Glomerular visceral epithelial cell (primary cell): ENCODE results near the gene NMNAT3.

Experiments used
- DNase-seq: peaks from one replicate; pipeline ENCODE4 v3.0.0-alpha.2; 2016; ENCODE audit errors: extremely low spot score

The NMNAT3 gene

DNA sequence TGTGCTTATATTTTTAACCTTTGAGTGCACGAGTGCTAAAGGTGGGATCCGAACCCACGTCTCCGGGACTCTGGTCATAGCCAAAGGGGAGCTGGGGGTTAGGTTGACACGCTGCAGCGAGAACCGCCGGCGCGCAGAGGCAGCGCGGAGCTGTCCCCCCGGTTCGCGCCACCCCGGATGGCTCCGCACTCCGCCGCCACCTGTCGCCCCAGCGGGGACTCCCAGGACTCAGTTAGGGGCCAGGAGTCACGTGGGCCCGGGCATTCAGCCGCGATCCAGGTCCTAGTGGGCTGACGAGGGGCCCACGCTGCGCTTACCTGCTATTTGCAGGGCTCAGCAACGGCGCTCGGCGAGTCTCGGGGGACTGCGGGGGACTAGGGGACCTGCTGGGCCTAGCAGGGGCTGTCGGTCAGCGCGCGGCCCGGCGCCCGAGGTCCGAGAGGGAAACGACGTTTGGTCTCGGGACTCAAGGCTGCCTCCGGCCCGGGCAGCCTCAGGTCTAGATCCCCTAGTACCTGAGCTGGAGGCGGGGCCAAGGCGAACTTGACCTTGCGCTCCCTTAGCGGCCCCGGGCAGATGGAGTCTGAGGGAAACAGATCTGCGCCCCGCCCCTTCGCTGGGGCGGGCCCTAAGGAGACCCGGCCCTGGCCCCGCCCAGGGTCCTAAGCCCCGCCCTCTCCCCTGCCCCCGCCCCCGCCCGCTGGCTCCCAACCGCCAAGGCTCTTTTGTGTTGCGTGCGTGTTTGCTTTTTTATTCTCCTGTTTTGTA, at the start of gene NMNAT3:
NMNAT3 (minus strand) TSS at position 585 of the 768 bp plus-strand sequence. CDS start 50,248 bp downstream, outside the sequence.
- peak; percentile 46 for DNase-seq

DNA sequence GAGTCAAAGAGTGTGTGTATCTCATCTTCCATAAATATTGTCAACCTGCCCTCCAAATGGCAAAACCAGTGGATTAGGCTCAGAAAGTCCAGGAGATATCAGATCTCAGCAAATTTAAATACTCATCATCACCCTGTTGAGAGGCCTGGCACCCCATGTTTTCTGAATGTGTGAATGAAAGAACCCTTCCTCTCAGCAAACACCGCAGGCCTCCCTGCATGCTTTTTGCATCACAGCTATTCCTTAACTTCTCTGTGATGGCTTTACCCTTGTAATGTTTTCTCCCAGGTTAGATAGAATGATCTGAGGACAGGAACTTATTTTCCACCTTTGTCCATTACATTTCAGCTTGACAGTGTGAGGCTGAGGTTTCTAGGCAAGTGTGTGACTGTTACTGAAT, 43.6 kb upstream of the NMNAT3 start:
- no peak for DNase-seq

DNA sequence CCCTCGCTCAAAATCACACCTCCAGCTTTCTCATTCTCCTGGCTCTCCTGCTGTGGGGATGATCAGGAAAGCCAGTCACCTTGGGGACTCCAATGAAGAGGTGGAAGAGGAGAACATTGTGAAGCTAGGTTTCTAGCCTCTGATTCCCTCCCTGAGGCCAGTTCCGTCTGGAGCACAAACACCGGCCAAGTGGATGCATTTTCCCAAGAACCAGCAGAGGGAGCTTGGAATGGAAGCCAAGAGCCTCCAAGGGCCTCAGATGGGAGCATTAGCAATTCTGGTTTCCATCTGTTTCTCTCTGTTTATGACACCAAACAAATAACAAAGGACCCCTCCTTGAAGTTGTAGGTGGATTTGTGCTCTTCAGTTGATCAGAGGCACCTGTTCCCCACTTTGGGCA, 40.6 kb upstream of the NMNAT3 start:
- DNase-seq, result peak; percentile 51

DNA sequence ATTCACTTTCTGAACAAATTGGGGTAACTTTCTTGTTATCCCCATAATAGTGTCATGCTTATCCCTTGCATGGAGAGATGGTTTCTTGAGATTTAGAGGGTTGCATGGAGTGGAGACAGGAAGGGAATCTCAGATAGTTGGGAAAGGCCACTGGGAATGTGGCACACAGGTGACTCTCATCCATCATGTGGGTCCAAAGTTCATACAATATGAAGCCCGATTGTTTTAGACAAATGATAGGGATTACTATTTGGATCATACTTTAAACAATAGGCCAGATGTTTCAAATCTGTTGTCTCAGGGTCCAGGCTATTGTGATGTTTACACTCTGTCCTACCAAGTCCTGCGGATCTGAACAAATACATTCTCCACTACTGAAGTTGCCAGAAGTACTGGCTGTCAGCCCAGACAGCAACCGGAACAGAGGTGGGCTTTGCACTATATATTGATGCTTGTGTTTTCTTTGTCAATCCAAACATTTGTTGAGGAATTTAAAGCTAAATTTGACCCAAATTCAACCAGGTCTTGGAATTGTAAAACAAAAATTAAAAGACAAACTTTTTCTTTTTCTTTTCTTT, 39.2 kb upstream of the NMNAT3 start:
- no peak for DNase-seq

DNA sequence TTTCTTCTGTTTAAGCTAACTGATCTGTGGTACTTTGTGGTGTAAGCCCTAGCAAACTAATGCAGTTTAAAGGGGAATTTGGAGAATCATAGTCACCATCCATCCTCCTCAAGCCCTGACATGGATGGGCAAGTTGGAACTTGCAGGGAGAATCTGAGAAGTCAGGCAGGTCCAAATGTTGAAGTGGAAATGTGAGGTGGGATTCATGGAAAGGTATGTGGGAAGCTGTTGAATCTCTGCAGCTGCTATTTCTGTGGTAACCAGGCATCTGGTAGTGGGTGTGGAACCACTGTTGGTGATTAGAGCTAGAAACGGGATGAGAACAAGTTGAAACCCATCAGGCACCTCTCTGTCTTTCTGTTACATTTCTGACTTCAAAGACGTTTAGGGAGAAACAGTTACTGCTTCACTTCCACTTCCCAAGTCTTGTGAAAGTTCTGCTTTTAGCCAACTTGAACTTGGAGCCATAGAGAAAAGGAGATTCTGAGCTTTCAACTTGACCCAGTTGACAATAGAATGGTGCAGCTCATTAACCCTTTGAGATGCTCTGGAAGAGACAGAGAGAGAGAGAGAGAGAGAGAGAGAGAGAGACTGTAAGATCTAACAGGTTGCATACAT, 38.1 kb upstream of the NMNAT3 start:
- DNase-seq, result no peak

DNA sequence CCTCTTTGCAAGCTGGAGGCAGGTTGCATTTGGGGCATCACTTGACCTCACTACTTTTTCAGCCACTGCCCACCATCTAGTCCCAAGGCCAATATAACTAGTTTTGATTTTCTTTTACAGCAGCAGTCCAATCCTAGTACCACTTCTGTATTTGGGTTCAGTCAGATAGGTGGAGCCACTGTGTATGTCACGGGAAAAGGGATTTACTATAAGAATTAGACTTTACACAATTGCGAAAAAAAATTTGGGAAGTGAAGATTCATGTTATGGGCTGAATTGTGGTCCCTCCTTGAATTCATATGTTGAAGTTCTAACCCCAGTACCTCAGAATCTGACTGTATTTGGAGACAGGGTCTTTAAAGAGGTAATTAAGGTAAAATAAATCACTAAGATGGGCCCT, 37.4 kb upstream of the NMNAT3 start:
- DNase-seq, result no peak

DNA sequence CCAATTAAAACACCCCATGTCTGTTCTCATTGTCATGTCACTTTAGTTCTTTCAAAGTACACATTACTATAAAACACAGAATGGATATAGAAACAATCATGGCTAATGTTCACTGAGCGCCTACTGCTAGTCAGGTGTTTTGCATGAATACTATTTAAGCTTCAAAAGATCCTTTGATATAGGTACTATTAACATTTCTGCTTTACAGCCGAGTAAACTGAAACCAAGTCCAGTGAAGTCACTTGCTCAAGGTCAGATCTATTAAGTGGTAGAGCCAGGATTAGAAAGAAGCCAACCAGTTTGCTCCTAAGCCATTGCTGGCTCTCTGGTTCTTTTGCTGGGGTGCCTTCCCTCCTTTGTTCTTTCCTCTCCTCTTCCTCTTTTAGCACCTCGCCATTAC, 32.4 kb upstream of the NMNAT3 start:
- no peak for DNase-seq

DNA sequence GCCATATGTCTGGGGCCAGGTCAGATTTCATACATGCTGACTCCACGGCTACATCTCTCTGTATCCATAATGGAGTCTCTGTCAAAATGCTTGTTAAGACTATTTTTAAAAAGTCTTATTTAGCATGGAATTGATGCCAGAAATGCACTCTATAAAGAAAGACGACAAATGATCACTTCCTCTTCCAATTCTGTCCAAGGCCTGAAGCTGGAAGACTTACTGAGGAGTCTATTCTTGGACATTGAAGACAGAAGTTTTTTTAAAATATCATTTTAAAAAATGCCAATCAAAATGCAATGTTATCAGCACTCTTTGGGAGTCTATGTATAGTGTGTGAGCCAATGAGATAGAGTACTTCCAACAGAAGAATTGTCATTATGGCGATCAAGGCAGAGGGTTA, 27.9 kb upstream of the NMNAT3 start:
- DNase-seq, result no peak

DNA sequence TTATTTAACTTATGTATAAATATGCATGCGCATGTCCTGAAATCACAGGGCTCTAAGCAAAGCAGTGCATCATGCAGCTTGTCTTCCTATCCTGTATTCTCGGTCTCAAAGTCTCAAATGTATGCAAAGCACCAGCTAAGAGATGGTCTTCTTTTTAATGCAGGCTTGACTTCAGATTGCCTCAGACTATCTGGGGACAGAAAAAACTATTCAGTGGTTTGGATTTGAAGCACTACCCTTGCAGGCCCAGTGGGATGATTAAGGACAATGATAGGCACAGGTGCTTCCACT, 18.5 kb upstream of the NMNAT3 start:
- no peak for DNase-seq

DNA sequence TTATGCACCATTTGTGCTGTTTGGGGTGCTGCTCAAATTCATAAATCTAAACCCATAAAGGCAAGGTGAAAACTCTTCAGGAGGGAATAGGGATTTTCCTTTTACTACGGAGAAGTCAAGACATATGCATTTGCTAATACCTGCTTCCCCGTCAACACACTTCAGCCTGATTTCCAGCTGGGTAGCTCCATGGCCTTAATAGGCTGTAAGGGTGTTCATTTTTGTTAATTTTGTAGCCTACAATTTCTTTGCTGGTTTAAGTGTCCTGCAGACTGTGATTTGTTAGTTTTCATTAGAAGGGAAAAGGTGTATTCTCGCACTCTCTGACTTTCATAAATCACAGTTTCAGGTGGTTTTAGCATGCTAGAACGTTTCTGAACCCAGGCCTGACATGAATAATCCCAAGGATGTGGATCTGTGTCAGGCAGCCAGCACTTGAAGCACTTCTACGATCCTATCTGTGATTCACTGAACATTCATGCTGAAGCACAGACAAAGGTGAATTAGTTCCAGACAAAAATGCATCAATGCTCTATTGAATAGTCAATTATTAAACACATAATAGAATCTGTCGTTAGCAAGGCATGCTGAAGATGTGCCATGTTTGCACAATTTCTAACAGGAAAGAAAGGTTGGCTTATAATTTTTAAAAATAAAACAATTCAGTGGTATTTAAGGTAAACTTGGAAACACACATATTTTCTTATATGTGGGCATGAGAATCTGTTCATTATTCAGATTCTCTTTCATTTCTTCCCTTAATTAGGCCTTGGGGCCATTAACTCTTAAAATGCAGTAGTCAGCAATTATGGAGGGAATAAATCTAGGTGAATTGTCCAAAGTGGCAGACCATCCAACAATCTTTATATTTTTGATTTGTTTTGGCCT, 17.9 kb upstream of the NMNAT3 start:
- DNase-seq, result peak; percentile 61

DNA sequence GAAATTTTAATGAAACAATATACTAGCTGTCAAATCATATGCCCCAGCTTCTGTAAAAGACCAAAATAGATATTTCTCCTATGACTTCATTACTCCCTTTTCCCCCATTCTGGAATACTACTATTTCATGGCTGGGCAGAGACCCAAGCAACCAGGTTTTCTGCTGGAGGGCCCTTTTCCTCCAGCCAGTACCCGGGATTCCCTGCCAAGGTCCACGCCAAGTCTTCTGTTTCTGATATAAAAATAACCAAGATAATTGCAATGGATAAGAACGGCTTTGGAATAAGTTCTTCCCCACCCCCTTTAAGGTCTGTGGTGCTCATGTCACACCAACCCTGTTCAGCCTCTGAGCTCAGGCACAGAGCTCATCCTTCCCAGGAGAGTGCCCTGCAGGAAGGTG, 17.2 kb upstream of the NMNAT3 start:
- no peak for DNase-seq

DNA sequence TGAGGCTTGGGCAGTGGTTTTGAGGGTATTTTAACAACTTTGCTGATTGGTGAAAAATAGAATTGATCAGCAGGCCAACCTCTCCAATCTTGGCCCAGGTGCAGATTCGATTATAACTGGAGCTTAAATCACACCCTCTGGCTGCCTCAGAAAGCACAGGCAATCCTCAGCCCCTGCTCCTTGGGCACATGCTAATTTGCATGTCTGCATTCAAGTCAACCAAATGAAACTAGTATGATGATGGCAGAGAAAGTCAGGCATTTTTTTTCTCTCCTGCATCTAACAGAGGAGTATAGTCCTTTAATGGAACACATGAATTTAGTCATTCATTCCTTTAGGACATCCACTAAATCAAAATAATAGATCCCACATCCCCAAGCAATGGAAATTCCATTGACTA, 16.8 kb upstream of the NMNAT3 start:
- DNase-seq, result no peak

DNA sequence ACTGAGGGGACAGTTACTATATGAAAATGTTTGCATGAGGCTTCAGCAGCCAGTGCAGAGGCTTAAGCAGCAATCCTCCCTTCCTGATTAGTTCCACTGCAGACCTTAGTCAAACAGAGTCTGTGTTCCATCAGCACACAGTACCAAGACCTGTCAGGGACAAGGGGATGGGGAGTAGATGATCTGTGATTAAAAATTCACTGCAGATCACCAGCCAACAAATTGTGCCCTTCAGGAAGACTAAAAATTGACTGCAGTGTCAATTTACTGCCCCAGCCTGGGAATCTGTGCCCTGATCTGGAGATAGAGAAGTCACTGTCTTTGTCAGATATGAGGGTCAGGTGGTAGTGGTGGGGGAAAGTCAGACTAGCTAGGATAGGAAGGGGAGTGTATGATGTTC, 13.8 kb upstream of the NMNAT3 start:
- DNase-seq, result no peak

DNA sequence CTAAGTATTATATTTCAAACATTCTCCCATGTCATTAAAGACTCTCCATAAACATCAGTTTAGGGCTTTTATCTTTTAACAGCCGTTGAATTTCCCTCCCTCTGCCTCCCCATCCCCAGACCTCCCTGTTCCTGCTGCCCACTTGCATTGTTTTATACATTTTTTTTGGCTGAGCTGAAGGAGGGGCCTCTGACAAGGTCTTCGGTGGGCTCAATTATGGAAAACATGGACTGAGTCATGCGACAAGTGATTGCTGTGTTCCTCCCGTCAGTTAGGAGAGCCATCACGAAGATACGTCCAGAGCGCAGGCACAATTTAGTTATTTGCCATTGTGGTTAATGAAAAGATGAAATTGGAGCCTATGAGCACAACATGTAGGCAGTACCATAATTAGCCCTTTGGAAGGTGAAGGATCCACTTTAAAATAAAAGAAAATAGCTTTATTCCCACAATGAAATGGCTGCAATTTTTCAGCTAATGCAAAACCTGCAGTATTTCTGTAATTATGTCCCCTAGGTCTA, 12.0 kb upstream of the NMNAT3 start:
- no peak for DNase-seq

DNA sequence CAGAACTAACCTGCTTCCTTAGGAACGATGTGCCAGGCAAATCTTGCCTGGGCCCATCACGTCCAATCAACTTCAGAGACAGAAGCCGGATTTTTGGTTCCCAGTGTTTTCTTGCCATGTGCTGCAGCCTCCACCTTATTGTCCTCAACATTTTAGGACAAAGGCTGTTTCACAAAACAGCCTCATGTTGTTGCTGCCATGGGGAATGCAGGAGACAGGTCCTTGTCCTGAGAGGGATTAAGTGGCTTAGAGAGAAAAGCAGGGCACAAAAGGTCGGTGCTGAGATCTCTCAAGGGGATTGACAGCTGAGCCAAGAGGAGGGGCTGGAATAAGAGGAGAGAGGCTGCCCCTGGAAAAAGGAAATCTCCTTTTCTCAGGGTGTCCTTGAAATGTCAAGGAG, 11.3 kb upstream of the NMNAT3 start:
- no peak for DNase-seq

DNA sequence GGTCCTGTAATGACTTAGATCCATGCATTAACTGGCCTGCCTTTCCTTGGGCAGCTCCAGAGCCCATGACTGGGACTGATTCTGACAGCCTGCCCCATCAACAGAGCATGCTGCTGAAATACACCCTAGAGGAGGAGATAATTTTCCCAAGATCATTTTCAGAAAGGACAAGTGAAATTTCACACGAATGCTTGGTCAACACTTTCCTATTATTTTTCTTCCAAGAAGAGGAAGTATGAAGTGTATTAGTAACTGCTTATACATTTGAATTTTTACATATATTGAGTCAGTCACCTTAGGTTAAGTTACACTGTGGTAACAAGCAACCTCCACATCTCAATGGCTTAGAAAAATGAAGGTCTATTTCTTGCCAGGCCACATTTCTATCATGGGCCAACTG, 9.7 kb upstream of the NMNAT3 start:
- DNase-seq, result no peak

DNA sequence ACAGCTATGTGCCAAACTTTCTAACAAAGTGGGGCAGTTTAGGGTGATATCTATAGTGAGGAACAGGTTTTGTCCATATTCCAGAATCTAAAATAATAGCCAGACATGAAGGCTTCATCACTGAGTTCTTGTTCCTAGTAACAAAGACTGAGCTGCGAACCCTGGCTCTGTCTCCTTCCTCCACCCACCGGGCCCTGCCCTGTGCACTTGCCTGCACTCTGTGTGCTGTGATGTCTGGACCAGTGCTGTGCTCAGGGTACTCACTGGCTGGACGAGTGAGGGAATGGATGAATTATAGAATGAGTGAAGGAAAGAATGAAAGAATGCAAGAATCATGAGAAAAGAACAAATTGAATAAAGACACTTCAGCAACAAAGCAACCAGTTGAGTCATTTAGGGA, 8.9 kb upstream of the NMNAT3 start:
- DNase-seq, result no peak

DNA sequence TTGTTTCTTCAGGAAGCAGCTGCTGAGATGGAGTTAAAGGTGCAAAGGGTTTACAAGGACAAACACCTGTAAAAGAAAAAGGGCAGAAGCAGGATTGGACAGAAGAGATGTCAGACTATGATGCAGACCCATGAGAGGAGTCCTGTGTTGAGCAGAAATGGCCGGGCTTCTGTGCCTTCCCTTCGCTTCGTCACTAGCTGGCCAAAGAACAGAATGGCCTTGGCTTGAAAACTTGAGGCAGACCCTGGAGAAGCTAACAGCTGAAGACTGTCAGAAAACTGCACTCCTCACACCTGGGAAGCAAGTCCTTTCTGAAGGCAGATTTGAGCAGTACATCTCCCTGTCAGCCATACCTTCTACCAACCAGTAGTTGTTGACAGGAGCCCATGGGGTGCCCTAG, 8.4 kb upstream of the NMNAT3 start:
- DNase-seq, result no peak

DNA sequence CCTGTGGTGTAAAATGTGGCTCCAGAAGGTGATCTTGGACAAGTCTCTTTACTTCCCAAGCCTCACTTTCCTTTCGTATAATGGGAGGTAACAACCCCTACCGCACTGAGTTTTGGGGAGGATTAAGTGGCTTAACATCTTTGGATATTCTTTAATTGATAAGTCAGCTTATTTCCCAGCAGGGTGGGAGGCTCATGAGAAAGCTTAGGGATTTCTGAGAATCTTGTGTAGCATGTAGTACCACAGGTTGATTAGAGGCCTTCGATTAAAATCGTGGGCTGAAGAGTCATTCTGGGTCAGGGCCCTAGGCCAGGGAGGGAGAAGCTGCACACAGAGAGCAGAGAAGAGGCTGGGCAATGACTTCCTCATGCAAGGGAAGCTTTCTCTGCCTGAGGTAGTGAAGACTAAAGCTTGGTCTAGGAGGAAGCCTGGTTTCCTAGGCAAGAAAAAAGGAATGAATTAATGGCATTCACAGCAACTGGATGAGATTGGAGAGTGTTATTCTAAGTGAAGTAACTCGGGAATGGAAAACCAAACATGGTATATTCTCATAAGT, 1.5 kb upstream of the NMNAT3 start:
- DNase-seq, result no peak

DNA sequence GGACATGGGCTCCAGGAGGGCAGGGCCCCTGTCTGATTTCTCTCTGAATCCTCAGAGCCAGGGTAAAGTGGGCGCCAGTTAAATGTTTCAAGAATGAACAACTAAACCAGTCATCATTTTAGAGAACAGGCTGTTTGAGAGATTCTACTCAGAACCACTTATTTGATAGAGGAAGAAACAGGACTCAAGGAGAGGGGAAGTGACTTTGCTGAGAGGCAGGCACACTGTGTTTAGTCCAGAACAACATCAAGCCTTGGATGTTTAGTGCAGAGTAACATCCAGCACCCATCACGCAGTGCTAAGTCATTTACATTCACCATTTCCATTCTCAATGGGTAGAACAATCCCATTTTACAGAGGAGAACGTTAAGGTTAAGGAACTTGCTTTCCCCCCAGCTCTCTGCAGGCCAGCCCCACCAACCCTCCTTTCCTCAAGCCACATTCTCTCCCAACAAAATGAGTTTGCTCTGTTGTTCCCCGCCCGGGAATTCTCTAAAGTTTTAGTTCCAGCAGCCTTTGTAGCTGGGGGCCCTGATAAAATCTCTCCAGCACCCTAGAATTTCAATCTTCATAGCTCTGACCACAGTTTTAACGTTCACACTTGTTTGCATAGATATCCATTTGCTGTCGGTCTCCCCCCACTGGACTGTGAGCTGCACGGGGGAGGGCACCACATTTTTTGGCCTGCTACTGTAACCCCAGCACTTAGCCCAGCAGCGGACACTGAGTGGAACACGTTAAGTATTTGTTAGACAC, 962 bp downstream of the NMNAT3 start:
- DNase-seq, result no peak

DNA sequence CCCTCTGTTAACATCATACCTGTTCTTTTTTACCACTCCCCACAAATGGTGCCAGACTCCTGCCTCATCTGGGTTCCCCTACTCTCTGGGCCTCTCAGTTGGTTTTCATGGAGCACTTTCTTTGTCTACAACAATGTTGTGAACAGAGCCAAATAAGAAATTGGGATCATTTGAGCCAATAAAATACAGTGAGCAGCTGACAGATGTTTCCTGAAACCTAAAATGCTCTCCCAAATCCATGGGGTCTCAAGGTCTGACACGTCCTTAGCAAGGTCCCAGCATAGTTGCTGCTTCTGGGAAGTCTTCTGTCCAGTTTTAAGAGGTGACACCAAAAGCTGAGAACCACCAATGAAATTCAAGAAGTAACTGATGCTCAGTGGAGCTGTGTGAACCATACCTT, 1.7 kb downstream of the NMNAT3 start:
- no peak for DNase-seq
